Activated CD8-positive, alpha-beta memory T cell treated with anti-CD3 and anti-CD28 coated beads, Interleukin-2, amount 50 U/mL, for 24 hours (primary cell): ENCODE results near the gene PAFAH1B1.
"Not testable (repeated sequence)": the region's sequence is repeated elsewhere in the genome, so short reads cannot be mapped to it uniquely, and the experiment has no call there.

ENCODE experiments used
- DNase-seq: peaks from one replicate; pipeline ENCODE4 v3.0.0-alpha.2; 2020; ENCODE audit errors: extremely low read depth

PAFAH1B1 gene

GRCh38 chr17:2594722-2595599 lies 1.5 kb downstream of the PAFAH1B1 start:
- DNase-seq: no peak

- DNase-seq: no peak
These were observed 2.3 kb downstream of the PAFAH1B1 start for GRCh38 chr17:2595716-2596115.

GRCh38 chr17:2598166-2598565 lies 4.7 kb downstream of the PAFAH1B1 start:
- no peak for DNase-seq

GRCh38 chr17:2602597-2603017 lies 9.2 kb downstream of the PAFAH1B1 start:
- DNase-seq: no peak

- no peak for DNase-seq
These were observed 15.0 kb downstream of the PAFAH1B1 start for GRCh38 chr17:2608350-2608913.

- no peak for DNase-seq
These were observed 15.6 kb downstream of the PAFAH1B1 start for GRCh38 chr17:2609091-2609490.

GRCh38 chr17:2610195-2611175 lies 17.0 kb downstream of the PAFAH1B1 start:
- no peak for DNase-seq

GRCh38 chr17:2611627-2612026 lies 18.2 kb downstream of the PAFAH1B1 start:
- DNase-seq: no peak

- DNase-seq: no peak
These were observed 19.2 kb downstream of the PAFAH1B1 start for GRCh38 chr17:2612630-2613029.

- no peak for DNase-seq
These were observed 19.8 kb downstream of the PAFAH1B1 start for GRCh38 chr17:2613089-2613808.

GRCh38 chr17:2615882-2616281 lies 22.4 kb downstream of the PAFAH1B1 start:
- DNase-seq: no peak

GRCh38 chr17:2621241-2621640 lies 27.8 kb downstream of the PAFAH1B1 start:
- no peak for DNase-seq

GRCh38 chr17:2621951-2622405 lies 28.5 kb downstream of the PAFAH1B1 start:
- not testable (repeated sequence) for DNase-seq

GRCh38 chr17:2622721-2623301 lies 29.4 kb downstream of the PAFAH1B1 start:
- DNase-seq: not testable (repeated sequence)

GRCh38 chr17:2624292-2624731 lies 30.9 kb downstream of the PAFAH1B1 start:
- DNase-seq: no peak

GRCh38 chr17:2626626-2627219 lies 33.3 kb downstream of the PAFAH1B1 start:
- not testable (repeated sequence) for DNase-seq

GRCh38 chr17:2628922-2629321 lies 35.5 kb downstream of the PAFAH1B1 start:
- not testable (repeated sequence) for DNase-seq

- DNase-seq: no peak
These were observed 37.8 kb downstream of the PAFAH1B1 start for GRCh38 chr17:2631211-2631610.

GRCh38 chr17:2634361-2634960 lies 41.0 kb downstream of the PAFAH1B1 start:
- no peak for DNase-seq

GRCh38 chr17:2635241-2635640 lies 41.8 kb downstream of the PAFAH1B1 start:
- DNase-seq: no peak
